Daoy (cell line): ENCODE data around the gene VIPAS39. TPM values are rescaled to one million over a fixed set of nuclear protein-coding genes. Genes with fewer than 3 reads are reported as not detected.
A peak's percentile ranks its signal among the peaks of the same experiment; 100 is the strongest.

ENCODE experiments used
- DNase-seq: peaks from one replicate; pipeline ENCODE4 v3.0.0-alpha.2; 2015; ENCODE audit warnings: low read depth
- total RNA-seq: library from RNA; depleted of rRNA; stranded (reverse); fragments of >200 nt; shearing (Covaris generic); gene quantifications from 2 replicates; pipeline ENCODE4 v1.2.3, GENCODE V29; 2014; rRNA removed

Gene VIPAS39
- total RNA-seq, 1 experiment from 2014 or later, result 28.4 TPM

GRCh38 chr14:77406086-77406485 is 51.3 kb downstream of the VIPAS39 start:
- DNase-seq, result no peak

GRCh38 chr14:77403768-77404167 is 53.6 kb downstream of the VIPAS39 start:
- no peak for DNase-seq

GRCh38 chr14:77400216-77400615 is 57.2 kb downstream of the VIPAS39 start:
- no peak for DNase-seq

- no peak for DNase-seq
Observed at GRCh38 chr14:77390188-77390587, 67.2 kb downstream of the VIPAS39 start.

- no peak for DNase-seq
Observed at GRCh38 chr14:77378701-77379100, 78.7 kb downstream of the VIPAS39 start.

- DNase-seq, result no peak
Observed at GRCh38 chr14:77377502-77377844, 79.9 kb downstream of the VIPAS39 start.

- peak; percentile 90 for DNase-seq
Observed at GRCh38 chr14:77376771-77377501, 80.5 kb downstream of the VIPAS39 start, which contains the start of the genes SAMD15 and TMED8. SAMD15 (plus strand) TSS chr14:77377379; CDS start chr14:77377419, 40 bp downstream. TMED8 (minus strand) TSS chr14:77377094; CDS start chr14:77377053, 41 bp downstream.

Other genes with a start within 250 kb of the VIPAS39 start
- gene NGB, start 186.4 kb downstream of the VIPAS39 start, total RNA-seq, result not detected in 2 replicates
- 11.7 and 23.5 TPM in 2 replicates for gene POMT2, start 136.7 kb downstream of the VIPAS39 start, total RNA-seq
- gene GSTZ1, start 136.6 kb downstream of the VIPAS39 start, total RNA-seq, result 48.9 and 78.4 TPM in 2 replicates
- gene TMED8, start 80.5 kb downstream of the VIPAS39 start, total RNA-seq, result 15.4 and 17.2 TPM in 2 replicates
- gene SAMD15, start 80.2 kb downstream of the VIPAS39 start, total RNA-seq, result 3.0 and 4.5 TPM in 2 replicates
- 1.3 and 1.4 TPM in 2 replicates for gene NOXRED1, start 34.1 kb downstream of the VIPAS39 start, total RNA-seq
- gene AHSA1, start 492 bp upstream of the VIPAS39 start, total RNA-seq, result 440 and 534 TPM in 2 replicates
- gene ISM2, start 41.2 kb upstream of the VIPAS39 start, total RNA-seq, result 1.3 TPM in 1 of 2 replicates, not detected in the other
- gene SPTLC2, start 159.0 kb upstream of the VIPAS39 start, total RNA-seq, result 19.5 and 26.3 TPM in 2 replicates